Activated CD8-positive, alpha-beta memory T cell treated with anti-CD3 and anti-CD28 coated beads, Interleukin-2, amount 10 ng/mL, durations not matched to agents 7 days and 5 days (primary cell): ENCODE results near the gene ANKLE2. TPM values are rescaled to one million over a fixed set of nuclear protein-coding genes. Genes with fewer than 3 reads are reported as not detected.

Source experiments
- ATAC-seq: fragments of 150-1000 bp; cut with Tn5 transposase; one replicate; pipeline ENCODE4 v1.10.0; 2021; ENCODE audit warnings: moderate library complexity
- CTCF ChIA-PET: fragments of 350-600 bp; sonication (Branson Sonifier 250); formaldehyde crosslinking; loops from one replicate; lab custom pipeline; 2021; ENCODE audit warnings: antibody characterized with exemption; lab: Charles Lee
- DNase-seq: peaks from one replicate; pipeline ENCODE4 v3.0.0-alpha.2; 2020
- H3K27ac Mint-ChIP-seq: one replicate; pipeline ENCODE4 v1.8.0; 2021; ENCODE audit warnings: mild to moderate bottlenecking, mixed read lengths
- H3K27me3 Mint-ChIP-seq: one replicate; pipeline ENCODE4 v1.8.0; 2021; ENCODE audit warnings: mixed read lengths
- H3K36me3 Mint-ChIP-seq: one replicate; pipeline ENCODE4 v1.8.0; 2021; ENCODE audit warnings: mild to moderate bottlenecking, mixed read lengths
- H3K4me1 Mint-ChIP-seq: one replicate; pipeline ENCODE4 v1.8.0; 2021; ENCODE audit warnings: mixed read lengths
- H3K4me3 Mint-ChIP-seq: one replicate; pipeline ENCODE4 v1.8.0; 2021; ENCODE audit warnings: mild to moderate bottlenecking, moderate library complexity, mixed read lengths
- H3K9me3 Mint-ChIP-seq: one replicate; pipeline ENCODE4 v1.8.0; 2022; ENCODE audit warnings: low read depth, mixed read lengths
- total RNA-seq, 2 experiments: library from RNA; stranded (reverse); gene quantifications; one replicate each; pipeline ENCODE4 v1.2.3, GENCODE V29; 2021

ANKLE2 gene
- total RNA-seq, 2 experiments from 2014 or later = 105 to 106 TPM

DNA sequence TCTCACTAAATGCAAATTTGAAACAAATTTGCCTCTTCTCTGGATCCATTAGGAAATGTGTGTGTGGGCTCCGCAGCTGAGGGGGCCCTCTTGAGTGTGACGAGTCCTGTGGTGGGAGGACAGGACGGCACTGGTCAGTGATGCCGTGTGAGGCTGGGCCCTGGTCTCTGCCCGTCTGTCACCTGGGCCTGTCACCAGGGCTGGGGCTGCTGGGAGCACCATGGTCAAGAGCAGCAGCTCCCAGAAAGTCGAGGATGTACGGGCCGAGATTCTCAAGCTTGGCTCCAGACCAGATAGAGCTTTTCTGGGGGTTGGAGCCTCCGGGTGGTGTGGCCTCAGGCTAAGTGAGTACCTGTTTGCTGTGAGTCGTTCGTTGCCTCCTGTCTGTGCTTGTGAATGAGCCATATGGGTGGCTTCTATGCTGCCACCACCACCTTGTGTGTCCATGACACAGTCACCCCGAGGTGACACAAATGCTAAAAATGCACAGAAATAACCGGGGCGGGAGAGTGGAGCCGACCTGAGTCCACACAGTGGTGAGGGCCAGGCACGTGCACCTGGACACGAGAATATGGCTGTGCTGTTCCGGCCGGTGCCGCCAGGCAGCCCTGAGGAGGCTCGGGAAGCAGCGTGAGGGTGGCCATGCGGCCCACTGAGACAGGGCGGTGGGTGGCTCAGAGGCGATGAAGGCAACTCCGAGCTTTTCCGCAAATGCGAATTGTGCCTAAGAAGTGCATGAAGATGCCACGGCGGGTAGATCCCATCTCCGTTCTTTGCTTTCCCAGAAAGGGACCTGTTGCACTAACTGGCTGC lies 42.3 kb downstream of the ANKLE2 start:
- H3K4me3 Mint-ChIP-seq = no peak overlapping the region
- H3K9me3 Mint-ChIP-seq = no peaks in the 10 kb centered on the region
- CTCF ChIA-PET = no interaction called here
- peaks cover 54% of the 10 kb centered on the region for H3K36me3 Mint-ChIP-seq
- no peak overlapping the region for H3K27ac Mint-ChIP-seq
- ATAC-seq = no peak
- peaks cover 3% of the 10 kb centered on the region for H3K4me1 Mint-ChIP-seq
- H3K27me3 Mint-ChIP-seq = no peaks in the 10 kb centered on the region
- DNase-seq = no peak

DNA sequence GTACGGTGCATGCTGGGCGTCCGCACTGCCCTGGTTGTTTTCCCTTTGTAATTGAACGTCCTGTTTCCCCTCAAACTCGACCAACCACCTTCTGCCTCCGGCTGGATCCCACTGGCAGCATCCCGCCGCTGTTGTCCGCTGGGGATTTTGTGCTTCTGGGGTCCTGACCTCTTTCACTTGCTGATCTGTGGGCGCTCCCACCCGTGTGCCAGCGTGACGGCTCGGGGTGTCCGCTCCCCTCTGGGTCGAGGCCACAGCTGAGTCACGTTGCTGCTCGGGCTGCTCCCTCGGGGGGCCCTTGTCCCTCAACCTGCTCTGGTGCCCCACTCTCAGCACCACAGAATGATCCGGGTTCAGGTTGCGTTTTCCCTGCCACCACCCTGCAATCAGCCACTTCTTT lies 43.0 kb downstream of the ANKLE2 start:
- DNase-seq (no peak), ATAC-seq (no peak)
- H3K36me3 Mint-ChIP-seq = peaks cover 49% of the 10 kb centered on the region
- H3K27ac Mint-ChIP-seq = no peak overlapping the region
- H3K9me3 Mint-ChIP-seq = no peaks in the 10 kb centered on the region
- H3K4me3 Mint-ChIP-seq = no peak overlapping the region
- no peaks in the 10 kb centered on the region for H3K27me3 Mint-ChIP-seq
- CTCF ChIA-PET = no interaction called here
- peaks cover 3% of the 10 kb centered on the region for H3K4me1 Mint-ChIP-seq

DNA sequence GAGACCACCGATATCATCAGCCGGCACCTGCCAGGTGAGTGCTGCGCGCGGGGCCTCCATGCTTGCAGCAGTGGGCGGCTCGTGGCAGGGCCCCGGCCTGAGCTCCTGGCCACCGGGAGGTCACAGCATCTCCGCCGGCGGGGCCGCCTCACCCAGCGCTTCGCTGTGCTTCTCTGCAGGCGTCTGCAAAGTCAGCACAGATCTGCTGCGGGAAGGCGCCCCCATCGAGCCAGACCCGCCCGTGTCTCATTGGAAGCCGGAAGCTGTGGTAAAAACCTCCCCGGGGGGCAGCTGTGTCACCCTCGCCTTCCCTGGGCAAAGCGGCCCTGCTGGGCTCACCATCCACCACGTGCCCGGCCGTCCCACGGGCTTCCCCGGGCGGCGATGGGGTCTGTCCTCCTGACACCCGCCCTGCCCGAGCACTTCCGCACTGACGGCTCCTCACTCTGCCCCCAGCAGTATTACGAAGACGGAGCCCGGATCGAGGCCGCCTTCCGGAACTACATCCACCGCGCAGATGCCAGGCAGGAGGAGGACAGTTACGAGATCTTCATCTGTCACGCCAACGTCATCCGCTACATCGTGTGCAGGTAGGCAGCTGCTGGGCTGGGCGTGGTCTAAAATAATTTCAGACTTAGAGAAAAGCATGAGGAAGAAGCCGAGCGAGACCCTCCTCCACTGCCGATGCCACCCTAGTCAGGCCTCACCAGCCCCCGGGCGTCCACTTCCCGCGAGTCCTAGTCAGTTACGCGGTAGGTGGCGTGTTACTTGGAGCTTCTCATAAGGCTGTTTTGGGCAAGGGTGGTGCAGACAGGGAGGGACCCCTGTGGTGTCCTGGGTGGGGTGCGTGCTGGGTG lies 43.9 kb downstream of the ANKLE2 start:
- CTCF ChIA-PET = no interaction called here
- Mint-ChIP-seq H3K4me3 (no peak overlapping the region), H3K4me1 (peaks cover 10% of the 10 kb centered on the region), H3K27me3 (no peaks in the 10 kb centered on the region), H3K9me3 (no peaks in the 10 kb centered on the region), H3K27ac (no peak overlapping the region), H3K36me3 (peaks cover 43% of the 10 kb centered on the region)
- ATAC-seq (no peak), DNase-seq (no peak)

DNA sequence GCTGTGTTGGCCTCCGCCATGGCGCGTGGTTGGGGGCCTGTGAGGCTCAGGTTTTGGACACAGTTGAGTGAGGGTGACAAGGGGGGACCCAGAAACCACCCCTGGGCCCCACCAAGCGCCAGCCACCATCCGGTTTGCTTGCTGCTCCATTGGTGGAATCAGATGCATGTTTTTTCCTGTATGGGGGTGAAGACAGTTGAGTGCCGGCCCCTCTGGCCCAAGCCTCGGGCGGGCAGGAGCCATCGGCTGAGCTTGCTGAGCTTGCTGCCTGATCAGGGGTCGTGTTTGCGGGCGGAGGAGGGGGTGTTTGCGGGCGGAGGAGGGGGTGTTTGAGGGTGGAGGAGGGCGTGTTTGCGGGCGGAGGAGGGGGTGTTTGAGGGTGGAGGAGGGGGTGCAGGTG lies 44.6 kb downstream of the ANKLE2 start:
- H3K27ac Mint-ChIP-seq = no peak overlapping the region
- DNase-seq (no peak), ATAC-seq (no peak)
- H3K4me1 Mint-ChIP-seq = peaks cover 14% of the 10 kb centered on the region
- CTCF ChIA-PET = no interaction called here
- no peaks in the 10 kb centered on the region for H3K27me3 Mint-ChIP-seq
- H3K36me3 Mint-ChIP-seq = peaks cover 43% of the 10 kb centered on the region
- no peak overlapping the region for H3K4me3 Mint-ChIP-seq
- H3K9me3 Mint-ChIP-seq = no peaks in the 10 kb centered on the region

DNA sequence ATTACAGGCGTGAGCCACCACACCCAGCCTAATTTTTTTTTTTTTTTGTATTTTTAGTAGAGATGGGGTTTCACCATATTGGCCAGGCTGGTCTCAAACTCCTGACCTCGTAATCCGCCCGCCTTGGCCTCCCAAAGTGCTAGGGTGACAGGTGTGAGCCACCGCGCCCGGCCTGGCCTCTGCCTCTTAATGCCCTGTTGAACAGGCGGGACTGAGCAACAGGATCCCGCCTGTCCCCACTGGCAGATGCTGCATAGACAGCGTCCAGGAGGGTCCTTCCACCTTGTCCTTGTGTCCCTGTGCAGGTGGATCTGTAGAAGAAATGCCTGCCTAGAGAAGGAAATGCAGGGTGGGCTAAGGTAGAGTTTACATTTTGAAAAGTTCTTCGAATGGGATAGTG lies 45.3 kb downstream of the ANKLE2 start:
- ATAC-seq (no peak), DNase-seq (no peak)
- H3K4me1 Mint-ChIP-seq = peaks cover 16% of the 10 kb centered on the region
- no peaks in the 10 kb centered on the region for H3K9me3 Mint-ChIP-seq
- peaks cover 41% of the 10 kb centered on the region for H3K36me3 Mint-ChIP-seq
- CTCF ChIA-PET = no interaction called here
- no peaks in the 10 kb centered on the region for H3K27me3 Mint-ChIP-seq
- H3K4me3 Mint-ChIP-seq = no peak overlapping the region
- H3K27ac Mint-ChIP-seq = no peak overlapping the region

DNA sequence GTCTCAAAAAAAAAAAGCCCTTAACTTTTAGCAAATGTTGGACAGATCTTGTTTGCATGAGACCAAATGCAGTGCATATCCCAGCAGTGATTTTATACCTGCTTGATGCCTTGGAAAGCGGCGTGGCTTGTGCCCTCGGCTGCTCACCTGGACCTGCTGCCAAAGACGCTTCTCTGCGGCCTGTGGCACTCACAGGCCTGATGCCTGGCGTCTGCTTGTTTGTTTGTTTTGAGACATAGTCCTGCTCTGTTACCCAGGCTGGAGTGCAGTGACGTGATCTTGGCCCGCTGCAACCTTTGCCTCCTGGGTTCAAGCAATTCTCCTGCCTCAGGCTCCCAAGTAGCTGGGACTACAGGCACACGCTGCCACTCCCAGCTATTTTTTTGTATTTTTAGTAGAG lies 45.8 kb downstream of the ANKLE2 start:
- H3K4me3 Mint-ChIP-seq = no peak overlapping the region
- peaks cover 16% of the 10 kb centered on the region for H3K4me1 Mint-ChIP-seq
- H3K27ac Mint-ChIP-seq = no peak overlapping the region
- H3K27me3 Mint-ChIP-seq = no peaks in the 10 kb centered on the region
- CTCF ChIA-PET = no interaction called here
- ATAC-seq = no peak
- peaks cover 36% of the 10 kb centered on the region for H3K36me3 Mint-ChIP-seq
- no peaks in the 10 kb centered on the region for H3K9me3 Mint-ChIP-seq
- no peak for DNase-seq

DNA sequence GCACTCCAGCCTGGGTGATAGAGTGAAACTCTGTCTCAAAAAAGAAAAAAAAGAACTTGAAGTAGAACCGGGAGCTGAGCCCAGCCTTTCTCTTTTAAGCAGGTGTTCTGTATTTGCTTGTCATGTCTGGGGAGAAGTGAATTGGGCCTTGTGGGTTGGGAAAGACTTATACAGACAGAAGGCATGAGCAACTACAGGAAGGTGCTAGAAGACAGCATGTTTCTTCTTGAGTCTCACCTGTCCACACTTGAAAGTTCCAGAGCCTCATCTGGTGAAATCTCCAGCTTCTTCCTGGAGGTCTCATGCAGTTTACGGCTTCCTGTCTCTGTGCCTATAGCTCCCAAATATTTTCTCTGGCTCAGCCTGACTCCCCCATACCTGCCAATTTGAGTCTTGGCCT lies 48.5 kb downstream of the ANKLE2 start:
- no peak for DNase-seq
- Mint-ChIP-seq H3K36me3 (peaks cover 24% of the 10 kb centered on the region), H3K27ac (peak overlapping the region; percentile 28), H3K4me3 (no peak overlapping the region), H3K27me3 (no peaks in the 10 kb centered on the region), H3K9me3 (no peaks in the 10 kb centered on the region), H3K4me1 (peaks cover 20% of the 10 kb centered on the region)
- ATAC-seq = no peak
- CTCF ChIA-PET = interaction anchor here (1.1 kb wide), 1 partner anchor 28 kb away, joined by 3 read pairs; no protein-coding TSS in a partner anchor

DNA sequence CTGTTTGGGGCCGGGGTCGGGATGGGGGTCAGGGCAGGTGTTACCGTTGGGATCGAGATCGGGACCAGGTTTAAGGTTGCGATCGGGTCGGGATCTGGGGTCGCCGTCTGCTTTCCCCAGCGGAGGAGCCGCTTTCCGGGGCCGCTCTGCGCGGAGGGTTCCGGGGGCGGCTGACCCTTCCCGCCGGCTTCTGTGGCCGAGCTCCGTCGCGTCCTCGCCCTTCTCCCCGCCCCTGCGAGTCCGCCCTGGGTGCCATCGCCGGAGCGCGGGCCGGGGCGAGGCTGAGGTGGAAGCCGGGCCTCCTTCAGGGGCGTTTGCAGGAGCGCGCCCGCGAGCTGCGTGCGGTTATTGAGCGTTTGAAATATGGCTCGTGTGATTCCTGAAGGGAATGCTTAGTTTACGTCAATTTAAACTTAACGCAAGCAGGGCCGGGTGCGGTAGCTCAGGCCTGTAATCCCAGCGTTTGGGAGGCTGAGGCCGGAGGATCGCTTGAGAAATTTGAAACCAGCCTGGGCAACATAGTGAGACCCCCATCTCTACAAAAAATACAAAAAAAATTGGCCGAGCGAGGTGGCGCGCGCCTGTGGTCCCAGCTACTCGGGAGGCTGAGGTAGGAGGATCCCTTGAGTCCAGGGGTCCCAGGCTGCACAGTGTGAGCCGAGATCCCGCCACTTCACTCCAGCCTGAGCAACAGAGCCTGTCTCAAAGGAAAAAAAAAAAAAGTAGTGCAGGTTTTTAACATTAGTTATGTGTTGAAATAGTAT lies 50.4 kb downstream of the ANKLE2 start:
- Mint-ChIP-seq H3K36me3 (peaks cover 20% of the 10 kb centered on the region), H3K9me3 (no peaks in the 10 kb centered on the region), H3K27me3 (no peaks in the 10 kb centered on the region), H3K4me3 (peak overlapping the region; percentile 80), H3K4me1 (peaks cover 23% of the 10 kb centered on the region), H3K27ac (peak overlapping the region; percentile 70)
- ATAC-seq (peak; percentile 31), DNase-seq (peak; percentile 50)
- CTCF ChIA-PET = interaction anchor here (1.6 kb wide), 1 partner anchor 15 kb away, joined by 5 read pairs; no protein-coding TSS in a partner anchor

DNA sequence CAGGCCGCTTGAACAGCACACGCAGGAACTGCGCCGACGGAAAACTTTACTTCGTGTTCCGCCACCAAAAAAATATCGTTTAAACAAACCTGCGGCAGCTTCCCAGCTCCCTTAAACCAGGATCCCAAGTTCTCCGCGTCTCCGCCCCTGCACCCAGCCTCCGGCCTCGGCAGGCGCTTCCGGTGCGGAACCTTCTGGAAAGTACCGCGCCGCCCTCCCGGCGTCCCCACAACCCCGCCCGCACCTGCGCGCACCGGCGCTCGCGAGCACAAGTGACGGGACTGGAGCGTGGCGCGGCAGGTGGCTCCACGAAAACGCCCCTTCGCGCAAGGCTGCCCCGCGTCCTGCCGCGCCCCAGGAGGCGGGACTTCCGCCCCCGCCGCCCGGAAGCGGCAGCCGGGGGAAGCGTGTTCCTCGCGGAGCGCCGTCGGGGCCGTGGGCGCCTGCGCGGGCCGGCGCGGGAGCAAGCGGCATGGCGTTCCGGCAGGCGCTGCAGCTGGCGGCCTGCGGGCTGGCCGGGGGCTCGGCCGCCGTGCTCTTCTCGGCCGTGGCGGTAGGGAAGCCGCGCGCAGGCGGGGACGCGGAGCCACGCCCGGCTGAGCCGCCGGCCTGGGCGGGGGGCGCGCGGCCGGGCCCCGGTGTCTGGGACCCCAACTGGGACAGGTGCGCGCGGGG lies 51.1 kb downstream of the ANKLE2 start, which contains the start of gene PGAM5:
TSS of gene PGAM5 (plus strand) at position 438 of the 675 bp plus-strand sequence. CDS start at position 473, 35 bp downstream.
- peak; percentile 90 for DNase-seq
- Mint-ChIP-seq H3K4me3 (peak within 1 kb of the TSS; percentile 85), H3K9me3 (no peaks in the 10 kb centered on the region), H3K36me3 (peaks cover 19% of the 10 kb centered on the region), H3K4me1 (peaks cover 23% of the 10 kb centered on the region), H3K27me3 (no peaks in the 10 kb centered on the region), H3K27ac (peak within 1 kb of the TSS; percentile 81)
- CTCF ChIA-PET = interaction anchor here (1.6 kb wide), 1 partner anchor 15 kb away, joined by 5 read pairs; no protein-coding TSS in a partner anchor
- peak; percentile 95 for ATAC-seq

DNA sequence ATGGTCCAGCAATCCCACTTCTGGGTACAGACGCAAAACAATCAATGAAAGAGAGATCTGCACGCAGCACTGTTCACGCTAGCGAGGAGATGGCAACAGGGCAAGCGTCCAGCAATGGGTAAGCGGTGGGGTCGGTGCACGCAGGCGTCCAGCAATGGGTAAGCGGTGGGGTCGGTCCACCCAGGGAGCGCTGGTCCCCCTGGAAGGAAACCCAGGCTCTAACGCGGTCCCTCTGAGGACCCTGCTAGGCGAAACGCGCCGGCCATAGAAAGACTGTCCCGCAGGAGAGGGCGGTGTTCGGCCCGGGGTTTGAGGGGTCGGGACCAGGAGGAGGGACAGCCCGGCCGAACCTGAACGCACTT lies 51.6 kb downstream of the ANKLE2 start:
- DNase-seq (no peak), ATAC-seq (peak; percentile 13)
- CTCF ChIA-PET = interaction anchor here (0.6 to 1.6 kb wide), 2 partner anchors 14 to 29 kb away, joined by 3 to 5 read pairs; no protein-coding TSS in a partner anchor
- Mint-ChIP-seq H3K9me3 (no peaks in the 10 kb centered on the region), H3K27ac (peak overlapping the region; percentile 81), H3K4me3 (peak overlapping the region; percentile 85), H3K27me3 (no peaks in the 10 kb centered on the region), H3K4me1 (peaks cover 23% of the 10 kb centered on the region), H3K36me3 (peaks cover 20% of the 10 kb centered on the region)

DNA sequence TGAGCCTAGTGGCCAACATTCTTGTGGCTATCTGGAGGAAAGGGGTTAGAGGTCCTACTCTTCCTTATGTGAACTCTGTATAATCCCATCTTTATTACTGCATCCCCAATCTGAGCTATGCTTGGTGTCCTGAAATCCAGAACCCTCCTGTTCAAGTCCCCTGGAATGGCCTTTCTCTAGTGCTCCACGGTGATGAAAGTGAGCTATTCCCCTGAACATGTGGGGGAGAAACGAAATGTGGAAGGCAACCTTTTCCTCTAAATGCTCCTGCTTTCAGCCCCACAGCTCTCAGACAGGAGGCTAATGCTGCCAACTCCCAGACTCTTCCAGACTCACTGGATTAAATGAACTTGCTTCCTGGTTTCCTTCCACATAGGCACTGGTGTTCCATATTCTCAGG lies 53.5 kb downstream of the ANKLE2 start:
- Mint-ChIP-seq H3K4me1 (peaks cover 15% of the 10 kb centered on the region), H3K27me3 (no peaks in the 10 kb centered on the region), H3K4me3 (no peak overlapping the region), H3K9me3 (no peaks in the 10 kb centered on the region), H3K36me3 (peaks cover 17% of the 10 kb centered on the region), H3K27ac (no peak overlapping the region)
- CTCF ChIA-PET = no interaction called here
- DNase-seq (no peak), ATAC-seq (no peak)

DNA sequence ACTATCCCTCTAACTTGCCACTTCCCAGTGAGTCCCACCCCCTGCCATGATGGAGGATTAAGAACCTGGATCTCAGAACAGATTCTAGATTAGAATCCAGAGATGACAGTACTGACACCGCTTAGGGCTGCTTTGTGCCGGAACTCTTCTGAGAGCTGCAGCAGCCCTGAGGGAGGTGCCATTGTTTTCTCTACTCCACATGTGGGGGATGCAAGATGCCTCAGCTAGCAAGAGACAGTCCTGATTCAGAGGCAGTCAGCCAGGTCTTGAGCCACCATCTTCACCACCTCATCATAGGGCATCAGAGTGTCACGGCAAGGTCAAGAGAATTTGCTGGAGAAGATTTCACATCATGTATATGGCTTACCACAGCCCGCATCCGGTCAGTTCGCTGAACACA lies 54.4 kb downstream of the ANKLE2 start:
- Mint-ChIP-seq H3K4me3 (no peak overlapping the region), H3K9me3 (no peaks in the 10 kb centered on the region), H3K36me3 (peaks cover 19% of the 10 kb centered on the region), H3K4me1 (peaks cover 11% of the 10 kb centered on the region), H3K27me3 (no peaks in the 10 kb centered on the region), H3K27ac (no peak overlapping the region)
- ATAC-seq (no peak), DNase-seq (no peak)
- CTCF ChIA-PET = no interaction called here
